Measurements from ENCODE around the gene ST3GAL2.

DNA sequence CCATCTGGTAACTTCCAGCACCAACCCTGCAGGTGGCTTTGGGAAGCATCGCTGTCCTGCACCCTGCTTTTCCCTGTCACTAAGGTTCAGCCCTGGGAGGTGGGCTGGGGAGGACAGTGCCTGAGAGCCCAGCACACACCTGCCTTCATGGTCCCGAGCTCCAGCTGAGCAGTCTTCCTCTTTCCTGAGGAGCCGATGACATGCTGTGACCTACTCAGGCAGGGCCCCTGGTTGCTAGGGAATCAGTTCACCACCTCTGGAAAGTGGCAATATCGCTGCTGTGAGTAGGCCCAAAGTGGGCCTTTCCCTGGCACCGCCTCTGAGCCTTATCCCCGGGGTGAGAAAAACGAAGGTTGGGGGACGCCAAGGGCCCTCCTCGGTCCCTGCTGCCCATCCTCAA is 17.9 kb downstream of the ST3GAL2 start:
- TF ChIP-seq POLR2A (conservative IDR thresholded peaks at IDR 0.05) (0 out of 2 replicates have a peak, but pooled peaks have one; percentile 43), ETS2 (tag; IDR thresholded peaks at IDR 0.05; ENCODE audit: borderline replicate concordance, poor library complexity, severe bottlenecking) (no peak), ZNF197 (CRISPR knock-in tag; IDR thresholded peaks at IDR 0.05; ENCODE audit: low read depth) (no peak), EP300 (IDR thresholded peaks at IDR 0.05; ENCODE audit: low read length) (no peak), MAZ (CRISPR knock-in tag; conservative IDR thresholded peaks at IDR 0.05 in 1 of 2, IDR thresholded peaks at IDR 0.05 in 1 of 2) (no peak), CBX8 (IDR thresholded peaks at IDR 0.05; ENCODE audit: borderline replicate concordance, extremely low read depth, low read depth, low read length, poor library complexity, severe bottlenecking) (no peak)
- TF ChIP-seq, protein P1, sequence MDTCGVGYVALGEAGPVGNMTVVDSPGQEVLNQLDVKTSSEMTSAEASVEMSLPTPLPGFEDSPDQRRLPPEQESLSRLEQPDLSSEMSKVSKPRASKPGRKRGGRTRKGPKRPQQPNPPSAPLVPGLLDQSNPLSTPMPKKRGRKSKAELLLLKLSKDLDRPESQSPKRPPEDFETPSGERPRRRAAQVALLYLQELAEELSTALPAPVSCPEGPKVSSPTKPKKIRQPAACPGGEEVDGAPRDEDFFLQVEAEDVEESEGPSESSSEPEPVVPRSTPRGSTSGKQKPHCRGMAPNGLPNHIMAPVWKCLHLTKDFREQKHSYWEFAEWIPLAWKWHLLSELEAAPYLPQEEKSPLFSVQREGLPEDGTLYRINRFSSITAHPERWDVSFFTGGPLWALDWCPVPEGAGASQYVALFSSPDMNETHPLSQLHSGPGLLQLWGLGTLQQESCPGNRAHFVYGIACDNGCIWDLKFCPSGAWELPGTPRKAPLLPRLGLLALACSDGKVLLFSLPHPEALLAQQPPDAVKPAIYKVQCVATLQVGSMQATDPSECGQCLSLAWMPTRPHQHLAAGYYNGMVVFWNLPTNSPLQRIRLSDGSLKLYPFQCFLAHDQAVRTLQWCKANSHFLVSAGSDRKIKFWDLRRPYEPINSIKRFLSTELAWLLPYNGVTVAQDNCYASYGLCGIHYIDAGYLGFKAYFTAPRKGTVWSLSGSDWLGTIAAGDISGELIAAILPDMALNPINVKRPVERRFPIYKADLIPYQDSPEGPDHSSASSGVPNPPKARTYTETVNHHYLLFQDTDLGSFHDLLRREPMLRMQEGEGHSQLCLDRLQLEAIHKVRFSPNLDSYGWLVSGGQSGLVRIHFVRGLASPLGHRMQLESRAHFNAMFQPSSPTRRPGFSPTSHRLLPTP (IDR thresholded peaks at IDR 0.05; ENCODE audit: borderline replicate concordance, extremely low read depth, insufficient read length): no peak
- TF ChIP-seq, protein P2, sequence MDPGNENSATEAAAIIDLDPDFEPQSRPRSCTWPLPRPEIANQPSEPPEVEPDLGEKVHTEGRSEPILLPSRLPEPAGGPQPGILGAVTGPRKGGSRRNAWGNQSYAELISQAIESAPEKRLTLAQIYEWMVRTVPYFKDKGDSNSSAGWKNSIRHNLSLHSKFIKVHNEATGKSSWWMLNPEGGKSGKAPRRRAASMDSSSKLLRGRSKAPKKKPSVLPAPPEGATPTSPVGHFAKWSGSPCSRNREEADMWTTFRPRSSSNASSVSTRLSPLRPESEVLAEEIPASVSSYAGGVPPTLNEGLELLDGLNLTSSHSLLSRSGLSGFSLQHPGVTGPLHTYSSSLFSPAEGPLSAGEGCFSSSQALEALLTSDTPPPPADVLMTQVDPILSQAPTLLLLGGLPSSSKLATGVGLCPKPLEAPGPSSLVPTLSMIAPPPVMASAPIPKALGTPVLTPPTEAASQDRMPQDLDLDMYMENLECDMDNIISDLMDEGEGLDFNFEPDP (CRISPR knock-in tag; IDR thresholded peaks at IDR 0.05): no peak
- TF ChIP-seq, protein P3, sequence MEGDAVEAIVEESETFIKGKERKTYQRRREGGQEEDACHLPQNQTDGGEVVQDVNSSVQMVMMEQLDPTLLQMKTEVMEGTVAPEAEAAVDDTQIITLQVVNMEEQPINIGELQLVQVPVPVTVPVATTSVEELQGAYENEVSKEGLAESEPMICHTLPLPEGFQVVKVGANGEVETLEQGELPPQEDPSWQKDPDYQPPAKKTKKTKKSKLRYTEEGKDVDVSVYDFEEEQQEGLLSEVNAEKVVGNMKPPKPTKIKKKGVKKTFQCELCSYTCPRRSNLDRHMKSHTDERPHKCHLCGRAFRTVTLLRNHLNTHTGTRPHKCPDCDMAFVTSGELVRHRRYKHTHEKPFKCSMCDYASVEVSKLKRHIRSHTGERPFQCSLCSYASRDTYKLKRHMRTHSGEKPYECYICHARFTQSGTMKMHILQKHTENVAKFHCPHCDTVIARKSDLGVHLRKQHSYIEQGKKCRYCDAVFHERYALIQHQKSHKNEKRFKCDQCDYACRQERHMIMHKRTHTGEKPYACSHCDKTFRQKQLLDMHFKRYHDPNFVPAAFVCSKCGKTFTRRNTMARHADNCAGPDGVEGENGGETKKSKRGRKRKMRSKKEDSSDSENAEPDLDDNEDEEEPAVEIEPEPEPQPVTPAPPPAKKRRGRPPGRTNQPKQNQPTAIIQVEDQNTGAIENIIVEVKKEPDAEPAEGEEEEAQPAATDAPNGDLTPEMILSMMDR (IDR thresholded peaks at IDR 0.05 in 2 of 3, conservative IDR thresholded peaks at IDR 0.05 in 1 of 3; ENCODE audit: insufficient read depth in 2 of 3, low read depth in 1 of 3, low read length in 3 of 3): no peak
- TF ChIP-seq, protein P4, sequence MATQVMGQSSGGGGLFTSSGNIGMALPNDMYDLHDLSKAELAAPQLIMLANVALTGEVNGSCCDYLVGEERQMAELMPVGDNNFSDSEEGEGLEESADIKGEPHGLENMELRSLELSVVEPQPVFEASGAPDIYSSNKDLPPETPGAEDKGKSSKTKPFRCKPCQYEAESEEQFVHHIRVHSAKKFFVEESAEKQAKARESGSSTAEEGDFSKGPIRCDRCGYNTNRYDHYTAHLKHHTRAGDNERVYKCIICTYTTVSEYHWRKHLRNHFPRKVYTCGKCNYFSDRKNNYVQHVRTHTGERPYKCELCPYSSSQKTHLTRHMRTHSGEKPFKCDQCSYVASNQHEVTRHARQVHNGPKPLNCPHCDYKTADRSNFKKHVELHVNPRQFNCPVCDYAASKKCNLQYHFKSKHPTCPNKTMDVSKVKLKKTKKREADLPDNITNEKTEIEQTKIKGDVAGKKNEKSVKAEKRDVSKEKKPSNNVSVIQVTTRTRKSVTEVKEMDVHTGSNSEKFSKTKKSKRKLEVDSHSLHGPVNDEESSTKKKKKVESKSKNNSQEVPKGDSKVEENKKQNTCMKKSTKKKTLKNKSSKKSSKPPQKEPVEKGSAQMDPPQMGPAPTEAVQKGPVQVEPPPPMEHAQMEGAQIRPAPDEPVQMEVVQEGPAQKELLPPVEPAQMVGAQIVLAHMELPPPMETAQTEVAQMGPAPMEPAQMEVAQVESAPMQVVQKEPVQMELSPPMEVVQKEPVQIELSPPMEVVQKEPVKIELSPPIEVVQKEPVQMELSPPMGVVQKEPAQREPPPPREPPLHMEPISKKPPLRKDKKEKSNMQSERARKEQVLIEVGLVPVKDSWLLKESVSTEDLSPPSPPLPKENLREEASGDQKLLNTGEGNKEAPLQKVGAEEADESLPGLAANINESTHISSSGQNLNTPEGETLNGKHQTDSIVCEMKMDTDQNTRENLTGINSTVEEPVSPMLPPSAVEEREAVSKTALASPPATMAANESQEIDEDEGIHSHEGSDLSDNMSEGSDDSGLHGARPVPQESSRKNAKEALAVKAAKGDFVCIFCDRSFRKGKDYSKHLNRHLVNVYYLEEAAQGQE (IDR thresholded peaks at IDR 0.05; ENCODE audit: borderline replicate concordance): no peak
- TF ChIP-seq, protein P4 (CRISPR knock-in tag; IDR thresholded peaks at IDR 0.05; ENCODE audit: low read depth): no peak

All from K562 (cell line).